K562 (cell line): ENCODE data around the gene AFF3. TPM values are rescaled to one million over a fixed set of nuclear protein-coding genes. Genes with fewer than 3 reads are reported as not detected.

ENCODE experiments used
- ATAC-seq: fragments of 200-7000 bp; cut with Tn5 transposase; 3 replicates; pipeline ENCODE4 v1.9.1; 2020; ENCODE audit warnings: moderate library complexity
- BruUV-seq: library from RNA; stranded (reverse); fragments of 400-500 nt; replicated peaks from 2 replicates; lab custom pipeline; 2021; lab: Mats Ljungman, UMichigan
- CTCF ChIA-PET: fragments of 300-600 bp; formaldehyde crosslinking; extraction: SDS; loops from one replicate; lab custom pipeline; 2021; ENCODE audit warnings: low intra/inter-chr PET ratio; lab: Yijun Ruan, JAX
- POLR2A ChIA-PET: fragments of 300-600, 350-650 bp; sonication (Branson Sonifier 250); formaldehyde crosslinking; extraction: SDS; loops from one replicate; lab custom pipeline; 2021; ENCODE audit warnings: antibody characterized with exemption, inconsistent platforms; lab: Yijun Ruan, JAX
- DNase-seq, 4 experiments: peaks; one replicate each; pipeline versions ENCODE4 v3.0.0 to v3.0.0-alpha.2; 2011 to 2018; ENCODE audit warnings: low spot score in 3 of 4, mixed read lengths in 3 of 4; ENCODE audit errors: extremely low read depth in 1 of 4
- FAIRE-seq: peaks from 2 replicates; lab custom pipeline; 2011; peaks lifted over from hg19 to GRCh38; lab: Jason Lieb, UNC
- H2AFZ ChIP-seq: 2 replicates; pipeline ENCODE4 v1.6.0; 2011; ENCODE audit warnings: low read depth, low read length, control low read depth, inconsistent platforms
- H3K27ac ChIP-seq: fragments of 200-600 bp; 3 replicates; pipeline ENCODE4 v1.8.0; 2011; ENCODE audit warnings: low read depth, mild to moderate bottlenecking, control low read depth, inconsistent platforms, low read length, moderate library complexity, mixed read lengths; ENCODE audit errors: extremely low read depth
- H3K27me3 ChIP-seq, 2 experiments: fragments of 300-600 bp in 1 of 2; 2 replicates in 1 of 2; 3 replicates in 1 of 2; pipeline versions ENCODE4 v1.6.0 to v1.8.0; 2011; ENCODE audit warnings: inconsistent platforms in 2 of 2, low read length in 2 of 2, mild to moderate bottlenecking in 1 of 2, mixed read lengths in 1 of 2, moderate library complexity in 1 of 2; ENCODE audit not compliant: control insufficient read depth in 2 of 2, insufficient read depth in 2 of 2
- H3K36me3 ChIP-seq: fragments of 300-600 bp; 3 replicates; pipeline ENCODE4 v1.8.0; 2011; ENCODE audit warnings: mild to moderate bottlenecking, low read length, inconsistent platforms; ENCODE audit not compliant: control insufficient read depth, insufficient read depth
- H3K4me1 ChIP-seq, 2 experiments: fragments of 200-600 bp in 1 of 2; replicated peaks in 1 of 2; 2 replicates in 1 of 2; 3 replicates in 1 of 2; pipeline versions ENCODE4 v1.5.1 to v1.8.0; 2011; ENCODE audit warnings: inconsistent platforms in 2 of 2, low read length in 2 of 2, mild to moderate bottlenecking in 1 of 2, mixed read lengths in 1 of 2, moderate library complexity in 1 of 2; ENCODE audit not compliant: control insufficient read depth in 2 of 2, insufficient read depth in 2 of 2
- H3K4me2 ChIP-seq: 2 replicates; pipeline ENCODE4 v1.6.1; 2011; ENCODE audit warnings: low read length, control low read depth, inconsistent platforms, mixed read lengths; ENCODE audit not compliant: insufficient read depth
- H3K4me3 ChIP-seq: fragments of 200-600 bp; sonication (generic), shearing (Covaris generic); 2 replicates; pipeline ENCODE4 v1.5.1; 2016; ENCODE audit warnings: control low read depth, inconsistent platforms
- H3K79me2 ChIP-seq: fragments of 200-600 bp; 3 replicates; pipeline ENCODE4 v1.8.0; 2011; ENCODE audit warnings: low read length, inconsistent platforms; ENCODE audit not compliant: control insufficient read depth, insufficient read depth
- H3K9ac ChIP-seq, 2 experiments: 2 replicates each; pipeline versions ENCODE4 v1.6.0 to v1.6.1; 2011; ENCODE audit warnings: low read depth in 2 of 2, low read length in 2 of 2, control low read depth in 1 of 2, inconsistent platforms in 1 of 2, mild to moderate bottlenecking in 1 of 2, mixed read lengths in 1 of 2; ENCODE audit not compliant: insufficient read depth in 1 of 2
- H3K9me1 ChIP-seq: one replicate; pipeline ENCODE4 v1.6.0; 2011; ENCODE audit warnings: inconsistent platforms, mild to moderate bottlenecking, low read length, moderate library complexity; ENCODE audit not compliant: control insufficient read depth, insufficient read depth
- H3K9me3 ChIP-seq: replicated peaks from 2 replicates; pipeline ENCODE4 v1.5.1; 2011; ENCODE audit warnings: low read depth, low read length, inconsistent platforms; ENCODE audit not compliant: control insufficient read depth, insufficient read depth
- H4K20me1 ChIP-seq: replicated peaks from 2 replicates; pipeline ENCODE4 v1.6.1; 2011; ENCODE audit warnings: low read length, inconsistent platforms, mixed read lengths; ENCODE audit not compliant: control insufficient read depth, insufficient read depth
- BACH1 ChIP-seq: fragments of 200-800 bp; sonication (Bioruptor generic); IDR thresholded peaks from 2 replicates; pipeline ENCODE4 v1.6.1; 2016; ENCODE audit warnings: missing genetic modification characterization, missing compliant biosample characterization
- CC2D1A ChIP-seq: fragments of 450-650 bp; IDR thresholded peaks from 2 replicates; pipeline ENCODE4 v1.6.1; 2017; ENCODE audit warnings: mild to moderate bottlenecking
- CHD1 ChIP-seq: fragments of 200-600 bp; sonication (generic); IDR thresholded peaks from one replicate; pipeline ENCODE4 v1.6.1; 2012; ENCODE audit warnings: mild to moderate bottlenecking, moderate library complexity, low read length, inconsistent platforms
- ELK1 ChIP-seq: sonication (generic); formaldehyde crosslinking; IDR thresholded peaks from 2 replicates; pipeline ENCODE4 v1.8.1; 2022; ENCODE audit warnings: missing genetic modification reagents
- FOXP1 ChIP-seq: sonication (generic); formaldehyde crosslinking; IDR thresholded peaks from 2 replicates; pipeline ENCODE4 v1.8.0; 2022; ENCODE audit warnings: mild to moderate bottlenecking, missing genetic modification reagents
- MCM5 ChIP-seq: fragments of 450-650 bp; IDR thresholded peaks from 2 replicates; pipeline ENCODE4 v1.6.1; 2016; ENCODE audit warnings: low read depth
- NFYB ChIP-seq: IDR thresholded peaks from 2 replicates; pipeline ENCODE4 v1.6.1; 2011; ENCODE audit warnings: mild to moderate bottlenecking, moderate library complexity; ENCODE audit not compliant: insufficient read length; ENCODE audit errors: extremely low read depth
- RFX7 ChIP-seq: fragments of 250-450 bp; sonication (Bioruptor Pico); IDR thresholded peaks from 2 replicates; pipeline ENCODE4 v1.5.1; 2021; ENCODE audit warnings: mild to moderate bottlenecking
- SOX6 ChIP-seq: fragments of 450-650 bp; IDR thresholded peaks from 2 replicates; pipeline ENCODE4 v1.6.1; 2014; ENCODE audit warnings: mild to moderate bottlenecking
- SP1 ChIP-seq: sonication (generic); formaldehyde crosslinking; IDR thresholded peaks from 2 replicates; pipeline ENCODE4 v1.8.1; 2022; ENCODE audit warnings: mild to moderate bottlenecking, missing genetic modification reagents
- ZKSCAN3 ChIP-seq: fragments of 250-450 bp; sonication (Bioruptor Pico); IDR thresholded peaks from 2 replicates; pipeline ENCODE4 v1.4.0; 2020
- WGBS: fragments of 100-300 bp; shearing (Covaris generic); methylation state at CpG from one replicate; pipeline ENCODE4 v1.1.6; 2016; ENCODE audit warnings: low coverage, mixed read lengths; ENCODE audit not compliant: insufficient coverage; ENCODE audit errors: missing lambda C conversion rate; 5-methylcytosine and 5-hydroxymethylcytosine counted together
- in situ Hi-C: fragments of 300-500 bp; cut with MboI; formaldehyde crosslinking; loops from 4 replicates; pipeline ENCODE4 v1.15.0; 2018; ENCODE audit warnings: inconsistent platforms, mixed read lengths
- intact Hi-C: fragments of 100-400 bp; cut with micrococcal nuclease; formaldehyde crosslinking; loops from 2 replicates; pipeline ENCODE4 v1.14.2; 2022
- polyA plus RNA-seq, 8 experiments: library from polyadenylated mRNA; depleted of rRNA in 4 of 8; stranded (reverse) in 5 of 8; unstranded in 3 of 8; fragments of >200 nt; fragmentation: Nextera tagmentation in 2 of 8; fragmentation: Illumina TruSeq in 1 of 8; extraction: Ambion mirVana in 2 of 8; extraction: Trizol in 1 of 8; gene quantifications; 2 replicates each; pipeline versions ENCODE4 v1.2.1 to v1.2.3, GENCODE V29; 2011 to 2014; ENCODE audit warnings: inconsistent platforms in 1 of 8, missing spikeins in 1 of 8
- total RNA-seq, 7 experiments: library from RNA; depleted of rRNA in 6 of 7; stranded (reverse); fragments of >200 nt in 6 of 7; fragmentation: Illumina TruSeq in 2 of 7; extraction: Trizol in 2 of 7; gene quantifications; 2 replicates each; pipeline versions ENCODE4 v1.2.1 to v1.2.3, GENCODE V29; 2011 to 2021; ENCODE audit warnings: low replicate concordance in 1 of 7
- TF ChIP-seq, protein P1 (sequence below), 3 experiments: fragments of 200-800 bp in 1 of 3; fragments of 250-450 bp in 1 of 3; fragments of 450-650 bp in 1 of 3; sonication (Bioruptor Pico) in 1 of 3; sonication (Bioruptor generic) in 1 of 3; formaldehyde crosslinking in 1 of 3; IDR thresholded peaks; 2 replicates each; pipeline versions ENCODE4 v1.6.1 to v1.8.0; 2016 to 2022; ENCODE audit warnings: mild to moderate bottlenecking in 2 of 3, missing genetic modification characterization in 2 of 3, missing compliant biosample characterization in 1 of 3, moderate library complexity in 1 of 3

The AFF3 gene
- total and polyA plus RNA-seq, 9 of the 15 experiments (the other 6 are each of a cell fraction or from before 2014, with no cell fraction given) = 0.02 to 0.11 TPM; not detected in 7

DNA sequence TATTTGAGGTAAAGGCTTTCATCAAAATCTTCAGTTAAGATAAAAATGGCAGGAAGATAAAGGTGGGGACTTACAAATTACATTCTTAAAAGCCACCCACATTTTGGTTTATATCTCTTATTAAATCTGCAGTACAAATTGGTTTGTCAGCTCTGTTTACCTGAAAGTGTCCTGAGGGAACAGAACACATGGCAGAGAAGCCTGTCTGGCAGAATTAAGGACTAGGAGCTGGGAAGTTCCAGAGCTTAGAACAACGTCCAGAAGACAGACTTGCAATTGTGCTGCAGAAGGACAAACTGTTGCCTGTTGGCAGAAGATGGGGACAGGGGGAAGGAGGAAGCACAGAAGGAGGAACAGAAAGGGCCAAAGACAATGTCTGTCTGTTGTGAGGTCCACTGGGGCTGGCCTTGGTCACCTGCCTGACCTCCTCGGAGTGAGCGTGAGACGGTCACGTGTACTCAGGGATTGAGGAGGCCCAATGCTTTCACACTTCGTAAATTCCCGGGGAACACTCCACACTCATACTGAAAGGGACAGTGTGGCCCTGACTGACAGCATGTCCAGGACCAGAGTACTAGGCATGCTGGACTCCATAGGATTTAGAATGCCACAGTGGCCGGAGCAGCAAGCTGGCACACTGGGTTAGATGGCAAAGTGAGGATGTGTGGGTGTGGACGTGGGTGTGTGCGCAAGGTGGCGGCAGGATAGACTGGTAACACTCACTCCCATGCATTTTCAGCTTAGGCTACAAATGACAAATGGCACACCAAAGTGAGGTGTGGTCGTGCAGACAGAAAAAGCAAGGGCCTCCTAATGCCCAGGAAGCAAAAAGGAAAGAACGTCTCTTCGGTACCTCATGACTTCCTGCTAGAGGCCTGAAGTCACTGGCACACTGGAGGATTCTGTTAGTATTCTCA, 441.6 kb downstream of the AFF3 start:
- no peaks in the 10 kb centered on the region; the same call in 1 of the 2 replicates for H4K20me1 ChIP-seq
- no peaks in the 10 kb centered on the region for H3K9me1 ChIP-seq
- no peaks in the 10 kb centered on the region for H3K4me1 ChIP-seq
- BruUV-seq = no TSS peak
- POLR2A ChIA-PET = interaction anchor here (0.6 kb wide), 2 partner anchors 14 to 93 kb away, joined by 3 read pairs; no protein-coding TSS in a partner anchor
- no peaks in the 10 kb centered on the region for H3K36me3 ChIP-seq
- ATAC-seq (no peak), DNase-seq (no peak), FAIRE-seq (no peak)
- no peak overlapping the region; a peak in 1 of 4 replicates for H3K9ac ChIP-seq
- no peaks in the 10 kb centered on the region for H3K79me2 ChIP-seq
- peaks cover 5 to 19% of the 10 kb centered on the region in 2 experiments; a peak in 3 of 5 replicates for H3K27me3 ChIP-seq
- WGBS = 4% methylated on average over 14 of the region's 14 CpGs
- no peak overlapping the region for H3K4me3 ChIP-seq
- CTCF ChIA-PET = no interaction called here
- H3K27ac ChIP-seq = no peak overlapping the region
- TF ChIP-seq RFX7 (CRISPR knock-in tag) = no peak
- no peak for TF ChIP-seq CC2D1A
- TF ChIP-seq MCM5 = no peak
- TF ChIP-seq BACH1 (tag) = no peak
- no peak for TF ChIP-seq ELK1
- TF ChIP-seq, protein P1, sequence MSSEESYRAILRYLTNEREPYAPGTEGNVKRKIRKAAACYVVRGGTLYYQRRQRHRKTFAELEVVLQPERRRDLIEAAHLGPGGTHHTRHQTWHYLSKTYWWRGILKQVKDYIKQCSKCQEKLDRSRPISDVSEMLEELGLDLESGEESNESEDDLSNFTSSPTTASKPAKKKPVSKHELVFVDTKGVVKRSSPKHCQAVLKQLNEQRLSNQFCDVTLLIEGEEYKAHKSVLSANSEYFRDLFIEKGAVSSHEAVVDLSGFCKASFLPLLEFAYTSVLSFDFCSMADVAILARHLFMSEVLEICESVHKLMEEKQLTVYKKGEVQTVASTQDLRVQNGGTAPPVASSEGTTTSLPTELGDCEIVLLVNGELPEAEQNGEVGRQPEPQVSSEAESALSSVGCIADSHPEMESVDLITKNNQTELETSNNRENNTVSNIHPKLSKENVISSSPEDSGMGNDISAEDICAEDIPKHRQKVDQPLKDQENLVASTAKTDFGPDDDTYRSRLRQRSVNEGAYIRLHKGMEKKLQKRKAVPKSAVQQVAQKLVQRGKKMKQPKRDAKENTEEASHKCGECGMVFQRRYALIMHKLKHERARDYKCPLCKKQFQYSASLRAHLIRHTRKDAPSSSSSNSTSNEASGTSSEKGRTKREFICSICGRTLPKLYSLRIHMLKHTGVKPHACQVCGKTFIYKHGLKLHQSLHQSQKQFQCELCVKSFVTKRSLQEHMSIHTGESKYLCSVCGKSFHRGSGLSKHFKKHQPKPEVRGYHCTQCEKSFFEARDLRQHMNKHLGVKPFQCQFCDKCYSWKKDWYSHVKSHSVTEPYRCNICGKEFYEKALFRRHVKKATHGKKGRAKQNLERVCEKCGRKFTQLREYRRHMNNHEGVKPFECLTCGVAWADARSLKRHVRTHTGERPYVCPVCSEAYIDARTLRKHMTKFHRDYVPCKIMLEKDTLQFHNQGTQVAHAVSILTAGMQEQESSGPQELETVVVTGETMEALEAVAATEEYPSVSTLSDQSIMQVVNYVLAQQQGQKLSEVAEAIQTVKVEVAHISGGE (CRISPR knock-in tag; IDR thresholded peaks at IDR 0.05) = no peak
- no peak for TF ChIP-seq CHD1
- TF ChIP-seq FOXP1 (CRISPR knock-in tag) = no peak
- TF ChIP-seq NFYB = no peak
- no peak for TF ChIP-seq ZKSCAN3 (CRISPR knock-in tag)
- no peak for TF ChIP-seq SOX6
- TF ChIP-seq SP1 (CRISPR knock-in tag) = no peak
- intact Hi-C loops (no loop called here), in situ Hi-C loops (loop anchor here (25.0 kb wide), 1 partner anchor 537 kb away; no protein-coding TSS in a partner anchor)
- no peak overlapping the region for H2AFZ ChIP-seq
- no peak overlapping the region for H3K4me2 ChIP-seq
- no peaks in the 10 kb centered on the region for H3K9me3 ChIP-seq
